Measurements from ENCODE around the gene SLC48A1. TPM values are rescaled to one million over a fixed set of nuclear protein-coding genes. Genes with fewer than 3 reads are reported as not detected.

Gene SLC48A1
- total and polyA plus RNA-seq, 2 donors (not counting 1 experiment from before 2014, with no cell fraction given): 9.0 to 18.7 TPM

- no peak overlapping the region for H3K27ac ChIP-seq (ENCODE audit: insufficient read depth, low read length)
- H3K4me2 ChIP-seq (ENCODE audit: extremely low read depth, insufficient read depth, low read length): no peak overlapping the region
Measured at GRCh38 chr12:47753021-47754001, 19.7 kb upstream of the SLC48A1 start.

DNA sequence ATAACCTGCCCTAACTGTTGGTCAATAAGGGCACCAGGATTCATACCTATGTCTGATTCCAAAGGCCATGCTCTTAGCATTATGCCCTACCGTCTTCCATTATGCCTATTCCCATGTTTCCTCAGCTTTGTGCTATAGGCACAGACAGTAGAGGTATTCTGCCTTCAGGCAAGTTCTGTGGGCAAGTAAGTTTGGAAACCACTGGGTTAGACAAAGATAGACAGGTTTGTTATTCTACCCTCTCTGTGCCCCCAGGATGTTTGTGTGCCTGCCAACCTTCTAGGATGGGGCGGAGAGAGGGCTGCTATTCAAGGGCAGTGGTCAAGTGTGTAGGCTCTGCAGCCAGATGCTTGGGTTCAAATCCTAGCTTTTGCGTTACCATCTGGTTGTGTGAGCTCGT, 18.9 kb upstream of the SLC48A1 start:
- no peak for DNase-seq (ENCODE audit: low read depth in 2 of 2)
- no peak overlapping the region for H3K4me2 ChIP-seq (ENCODE audit: extremely low read depth, insufficient read depth, low read length)
- H3K4me1 ChIP-seq (ENCODE audit: control insufficient read depth, extremely low read depth, insufficient read depth, low read length): peaks cover 12% of the 10 kb centered on the region
- H3K9ac ChIP-seq (ENCODE audit: insufficient read depth, low read length): no peak overlapping the region
- no peaks in the 10 kb centered on the region for H3K36me3 ChIP-seq (ENCODE audit: control insufficient read depth, insufficient read depth, low read length)
- no peak for TF ChIP-seq EZH2 (IDR thresholded peaks at IDR 0.05; ENCODE audit: low read length, missing control alignments)
- TF ChIP-seq, protein P1, sequence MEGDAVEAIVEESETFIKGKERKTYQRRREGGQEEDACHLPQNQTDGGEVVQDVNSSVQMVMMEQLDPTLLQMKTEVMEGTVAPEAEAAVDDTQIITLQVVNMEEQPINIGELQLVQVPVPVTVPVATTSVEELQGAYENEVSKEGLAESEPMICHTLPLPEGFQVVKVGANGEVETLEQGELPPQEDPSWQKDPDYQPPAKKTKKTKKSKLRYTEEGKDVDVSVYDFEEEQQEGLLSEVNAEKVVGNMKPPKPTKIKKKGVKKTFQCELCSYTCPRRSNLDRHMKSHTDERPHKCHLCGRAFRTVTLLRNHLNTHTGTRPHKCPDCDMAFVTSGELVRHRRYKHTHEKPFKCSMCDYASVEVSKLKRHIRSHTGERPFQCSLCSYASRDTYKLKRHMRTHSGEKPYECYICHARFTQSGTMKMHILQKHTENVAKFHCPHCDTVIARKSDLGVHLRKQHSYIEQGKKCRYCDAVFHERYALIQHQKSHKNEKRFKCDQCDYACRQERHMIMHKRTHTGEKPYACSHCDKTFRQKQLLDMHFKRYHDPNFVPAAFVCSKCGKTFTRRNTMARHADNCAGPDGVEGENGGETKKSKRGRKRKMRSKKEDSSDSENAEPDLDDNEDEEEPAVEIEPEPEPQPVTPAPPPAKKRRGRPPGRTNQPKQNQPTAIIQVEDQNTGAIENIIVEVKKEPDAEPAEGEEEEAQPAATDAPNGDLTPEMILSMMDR (conservative IDR thresholded peaks at IDR 0.05 in 1 of 2, IDR thresholded peaks at IDR 0.05 in 1 of 2; ENCODE audit: low read depth in 1 of 2, low read length in 2 of 2): no peak
- no peaks in the 10 kb centered on the region for H4K20me1 ChIP-seq (ENCODE audit: control insufficient read depth, extremely low read depth, insufficient read depth, low read length)
- H3K79me2 ChIP-seq (ENCODE audit: control insufficient read depth, insufficient read depth, low read length): no peaks in the 10 kb centered on the region
- no peaks in the 10 kb centered on the region for H3K9me3 ChIP-seq (ENCODE audit: control insufficient read depth, insufficient read depth, low read depth, low read length)
- no peak overlapping the region for H3K4me3 ChIP-seq (replicated peaks in 1 of 4; ENCODE audit: control extremely low read depth in 1 of 4, insufficient read depth in 1 of 4, low read depth in 3 of 4, low read length in 4 of 4)
- no peak overlapping the region for H3K27ac ChIP-seq (ENCODE audit: insufficient read depth, low read length)
- no peaks in the 10 kb centered on the region for H3K27me3 ChIP-seq (ENCODE audit: control insufficient read depth, insufficient read depth, low read length)
- no peak overlapping the region for H2AFZ ChIP-seq (ENCODE audit: low read length)

More at GRCh38 chr12:47753021-47754001, 19.7 kb upstream of the SLC48A1 start:
- no peak overlapping the region for H3K4me3 ChIP-seq (replicated peaks in 1 of 4; ENCODE audit: control extremely low read depth in 1 of 4, insufficient read depth in 1 of 4, low read depth in 3 of 4, low read length in 4 of 4)
- no peak overlapping the region for H3K9ac ChIP-seq (ENCODE audit: insufficient read depth, low read length)
- no peaks in the 10 kb centered on the region for H4K20me1 ChIP-seq (ENCODE audit: control insufficient read depth, extremely low read depth, insufficient read depth, low read length)
- no peaks in the 10 kb centered on the region for H3K9me3 ChIP-seq (ENCODE audit: control insufficient read depth, insufficient read depth, low read depth, low read length)
- H3K36me3 ChIP-seq (ENCODE audit: control insufficient read depth, insufficient read depth, low read length): no peaks in the 10 kb centered on the region
- H3K4me1 ChIP-seq (ENCODE audit: control insufficient read depth, extremely low read depth, insufficient read depth, low read length): peaks cover 12% of the 10 kb centered on the region
- TF ChIP-seq, protein P1 (conservative IDR thresholded peaks at IDR 0.05 in 1 of 2, IDR thresholded peaks at IDR 0.05 in 1 of 2; ENCODE audit: low read depth in 1 of 2, low read length in 2 of 2): no peak
- TF ChIP-seq EZH2 (IDR thresholded peaks at IDR 0.05; ENCODE audit: low read length, missing control alignments): no peak
- no peak for DNase-seq (ENCODE audit: low read depth in 2 of 2)
- H2AFZ ChIP-seq (ENCODE audit: low read length): no peak overlapping the region
- no peaks in the 10 kb centered on the region for H3K79me2 ChIP-seq (ENCODE audit: control insufficient read depth, insufficient read depth, low read length)
- no peaks in the 10 kb centered on the region for H3K27me3 ChIP-seq (ENCODE audit: control insufficient read depth, insufficient read depth, low read length)

DNA sequence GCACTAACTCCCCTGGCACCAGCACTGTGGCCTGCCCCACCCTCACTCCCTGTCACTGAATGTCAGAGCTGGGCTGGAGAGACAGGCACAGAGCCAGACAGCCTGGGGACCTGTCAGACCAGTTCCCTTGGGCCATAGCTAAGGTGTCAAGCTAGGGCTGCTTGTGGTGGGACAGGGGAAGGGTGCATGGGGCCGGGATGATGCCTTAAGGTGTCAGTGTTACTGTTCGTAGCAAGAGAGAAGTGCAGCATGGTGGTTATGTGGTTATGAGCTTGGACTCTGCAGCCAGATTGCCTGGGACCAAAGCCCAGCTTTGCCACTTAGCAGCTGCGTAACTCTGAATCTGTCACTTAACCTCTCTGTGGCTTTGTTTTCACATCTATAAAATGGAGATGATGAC, 18.2 kb upstream of the SLC48A1 start:
- no peak for TF ChIP-seq EZH2 (IDR thresholded peaks at IDR 0.05; ENCODE audit: low read length, missing control alignments)
- TF ChIP-seq, protein P1 (conservative IDR thresholded peaks at IDR 0.05 in 1 of 2, IDR thresholded peaks at IDR 0.05 in 1 of 2; ENCODE audit: low read depth in 1 of 2, low read length in 2 of 2): no peak
- Histone ChIP-seq H3K9me3 (ENCODE audit: control insufficient read depth, insufficient read depth, low read depth, low read length) (no peaks in the 10 kb centered on the region), H3K4me2 (ENCODE audit: extremely low read depth, insufficient read depth, low read length) (no peak overlapping the region), H3K27ac (ENCODE audit: insufficient read depth, low read length) (no peak overlapping the region), H4K20me1 (ENCODE audit: control insufficient read depth, extremely low read depth, insufficient read depth, low read length) (no peaks in the 10 kb centered on the region), H3K4me3 (replicated peaks in 1 of 4; ENCODE audit: control extremely low read depth in 1 of 4, insufficient read depth in 1 of 4, low read depth in 3 of 4, low read length in 4 of 4) (no peak overlapping the region), H3K9ac (ENCODE audit: insufficient read depth, low read length) (no peak overlapping the region), H3K79me2 (ENCODE audit: control insufficient read depth, insufficient read depth, low read length) (no peaks in the 10 kb centered on the region), H3K27me3 (ENCODE audit: control insufficient read depth, insufficient read depth, low read length) (no peaks in the 10 kb centered on the region), H3K36me3 (ENCODE audit: control insufficient read depth, insufficient read depth, low read length) (no peaks in the 10 kb centered on the region), H3K4me1 (ENCODE audit: control insufficient read depth, extremely low read depth, insufficient read depth, low read length) (peaks cover 12% of the 10 kb centered on the region), H2AFZ (ENCODE audit: low read length) (no peak overlapping the region)
- no peak for DNase-seq (ENCODE audit: low read depth in 2 of 2)
